ENCODE data around the gene LTB4R2. TPM values are rescaled to one million over a fixed set of nuclear protein-coding genes. Genes with fewer than 3 reads are reported as not detected.

Gene LTB4R2
- total RNA-seq, 1 donor from 2014 or later = 7.9 TPM

DNA sequence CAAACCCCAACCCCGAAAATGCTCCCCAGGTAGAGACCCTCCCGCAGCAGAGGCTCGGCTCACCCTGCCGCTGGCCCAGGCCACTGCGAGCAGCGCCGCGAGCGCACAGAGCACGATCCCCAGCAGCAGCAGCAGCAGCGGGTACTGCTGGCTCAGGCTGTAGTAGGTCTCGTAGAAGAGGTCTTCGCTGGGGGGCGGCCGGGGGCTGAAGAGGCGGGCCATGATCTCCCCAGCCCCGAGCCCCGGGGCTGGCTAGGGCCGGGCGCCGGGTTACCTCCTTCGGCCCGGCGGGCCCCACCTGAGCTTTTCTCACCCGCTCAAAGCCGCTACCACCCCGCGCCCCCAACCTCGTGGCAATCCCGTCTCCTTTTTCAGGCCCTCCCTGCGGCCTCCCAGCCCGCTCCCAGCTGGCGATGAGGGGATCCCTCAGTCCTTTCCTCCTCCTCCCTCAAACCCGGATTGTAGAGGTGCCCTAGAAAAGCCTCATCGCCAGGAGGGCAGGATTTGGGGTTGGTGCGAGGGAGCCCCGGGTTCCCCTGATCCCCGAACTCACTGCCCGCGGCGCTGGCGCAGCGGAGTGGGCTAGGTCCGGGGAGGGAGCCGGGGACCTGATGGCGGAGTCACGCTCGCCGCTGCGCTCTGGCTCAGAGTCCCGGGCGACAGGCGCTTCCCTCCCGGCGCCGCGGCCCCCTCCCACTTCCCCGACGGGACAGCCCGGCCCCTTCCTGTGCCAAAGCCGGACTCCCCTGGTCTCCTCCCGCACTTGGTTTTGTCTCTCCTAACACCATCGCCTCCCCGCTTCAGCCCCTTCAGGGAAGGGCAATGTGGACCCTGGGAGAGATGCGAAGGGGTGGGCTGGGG, 24.7 kb downstream of the LTB4R2 start, which contains the start of gene ADCY4:
Gene ADCY4, minus strand, starts transcription at position 641 of the 861 bp plus-strand sequence. Its CDS starts 419 bp downstream, at position 222.
- H3K4me1 Mint-ChIP-seq (ENCODE audit: low read depth) = peaks cover 28% of the 10 kb centered on the region
- no peak for DNase-seq (ENCODE audit: low spot score)

DNA sequence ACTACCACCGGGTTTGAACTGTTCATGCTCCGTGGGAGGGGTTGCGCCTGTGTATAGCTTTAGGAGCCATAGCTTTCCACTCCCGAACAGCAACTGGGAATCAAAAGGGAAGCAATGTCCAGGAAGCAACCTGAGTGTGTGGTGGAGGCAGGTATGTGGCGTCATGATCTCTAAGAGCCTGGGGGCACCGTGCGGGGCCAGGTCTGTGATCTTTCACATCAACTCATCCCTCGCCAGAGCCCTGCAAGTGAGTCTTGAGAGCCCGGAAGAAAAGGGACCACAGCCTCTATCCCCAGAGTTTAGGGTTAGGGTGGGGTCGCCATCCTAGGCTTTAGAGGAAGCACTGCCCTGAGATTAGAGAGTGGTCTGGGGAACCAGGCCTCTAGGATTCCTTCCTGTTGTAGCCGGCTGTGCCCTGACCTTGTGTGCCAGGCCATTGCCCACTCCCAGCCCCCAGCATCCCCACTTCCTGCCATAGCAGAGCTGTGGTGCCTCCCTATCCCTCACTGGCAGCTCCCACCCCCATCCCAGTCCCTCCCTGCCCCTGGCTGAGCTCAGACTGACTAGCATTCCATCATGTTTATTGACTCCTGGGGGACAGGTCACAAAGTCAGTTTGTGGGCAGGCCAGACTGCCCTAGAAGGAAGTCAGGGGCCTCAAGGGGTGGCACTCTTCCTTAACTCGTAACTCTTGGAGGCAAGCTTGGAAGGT, 25.7 kb downstream of the LTB4R2 start:
- Mint-ChIP-seq H3K36me3 (ENCODE audit: low read depth) (peaks cover 26% of the 10 kb centered on the region), H3K4me3 (ENCODE audit: low read depth) (no peak overlapping the region), H3K27me3 (ENCODE audit: low read depth) (peaks cover 22% of the 10 kb centered on the region), H3K4me1 (ENCODE audit: low read depth) (peaks cover 29% of the 10 kb centered on the region), H3K27ac (no peak overlapping the region), H3K9me3 (no peaks in the 10 kb centered on the region)
- no peak for DNase-seq (ENCODE audit: low spot score)
- intact Hi-C loops (cut with micrococcal nuclease) = loop anchor here (10.0 kb wide), 1 partner anchor 329 kb away; no protein-coding TSS in a partner anchor

More for the DNA sequence above, 24.7 kb downstream of the LTB4R2 start, which contains the start of gene ADCY4:
- H3K9me3 Mint-ChIP-seq = no peaks in the 10 kb centered on the region
- H3K27ac Mint-ChIP-seq = no peak within 1 kb of the TSS
- intact Hi-C loops (cut with micrococcal nuclease) = loop anchor here (10.0 kb wide), 1 partner anchor 330 kb away; no protein-coding TSS in a partner anchor
- H3K27me3 Mint-ChIP-seq (ENCODE audit: low read depth) = peaks cover 27% of the 10 kb centered on the region
- H3K36me3 Mint-ChIP-seq (ENCODE audit: low read depth) = peaks cover 26% of the 10 kb centered on the region
- H3K4me3 Mint-ChIP-seq (ENCODE audit: low read depth) = peak within 1 kb of the TSS; percentile 26

DNA sequence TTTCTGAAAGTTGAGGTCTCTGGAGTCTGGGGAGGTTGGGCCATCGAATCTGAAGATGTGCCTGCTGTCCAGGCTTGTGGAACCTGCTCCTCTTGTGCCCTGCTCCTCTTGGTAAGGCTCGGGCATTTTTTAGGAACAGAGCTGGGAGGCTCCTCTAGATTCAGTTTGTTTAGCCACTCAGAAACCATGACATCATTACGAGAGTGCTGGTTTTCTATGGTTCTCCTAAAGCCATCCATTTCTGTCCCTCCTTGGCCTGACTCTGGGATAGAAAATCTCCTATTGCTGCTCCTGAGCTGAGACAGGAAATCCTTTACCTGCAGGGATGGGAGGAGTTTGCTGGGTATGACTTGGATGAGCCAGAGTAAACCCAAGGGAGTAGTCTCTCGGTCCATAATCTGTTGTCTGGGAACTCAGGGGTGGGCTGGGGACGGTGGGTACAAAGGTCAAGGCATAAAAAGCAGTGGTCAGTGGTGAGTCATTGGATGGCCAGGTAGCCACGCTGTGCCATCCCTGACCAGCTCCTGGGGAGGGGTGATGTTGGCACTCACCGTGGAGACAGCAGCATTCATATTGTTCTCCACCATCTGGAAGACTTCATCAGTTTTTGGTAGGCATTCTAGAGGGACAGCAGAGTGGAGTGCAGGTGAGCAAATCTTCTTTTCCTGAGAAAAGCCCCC, 27.3 kb downstream of the LTB4R2 start:
- Mint-ChIP-seq H3K36me3 (ENCODE audit: low read depth) (peaks cover 26% of the 10 kb centered on the region), H3K27me3 (ENCODE audit: low read depth) (peaks cover 20% of the 10 kb centered on the region), H3K4me1 (ENCODE audit: low read depth) (peaks cover 26% of the 10 kb centered on the region), H3K9me3 (no peaks in the 10 kb centered on the region), H3K27ac (no peak overlapping the region), H3K4me3 (ENCODE audit: low read depth) (no peak overlapping the region)
- intact Hi-C loops (cut with micrococcal nuclease) = loop anchor here (10.0 kb wide), 1 partner anchor 328 kb away; no protein-coding TSS in a partner anchor
- DNase-seq (ENCODE audit: low spot score) = no peak

DNA sequence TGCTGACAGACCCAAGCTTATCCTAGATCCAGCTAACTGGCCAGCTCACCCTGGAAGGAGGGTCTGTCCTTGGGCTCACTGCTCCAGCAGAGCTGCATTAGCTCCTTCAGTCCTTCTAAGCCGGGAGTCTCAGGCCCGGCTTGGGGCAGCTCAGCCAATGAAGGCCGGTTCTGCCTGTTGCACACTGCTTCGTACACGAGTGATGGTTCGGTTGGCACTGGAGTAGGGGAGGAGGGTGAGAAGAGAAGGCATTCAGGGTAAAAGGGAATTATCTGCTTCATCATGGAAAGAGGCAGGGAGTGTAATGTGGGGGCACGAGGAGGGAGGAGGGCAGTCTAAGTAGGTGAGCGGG, 27.9 kb downstream of the LTB4R2 start:
- intact Hi-C loops (cut with micrococcal nuclease) = loop anchor here (10.0 kb wide), 1 partner anchor 327 kb away; no protein-coding TSS in a partner anchor
- no peak overlapping the region for H3K27ac Mint-ChIP-seq
- no peak for DNase-seq (ENCODE audit: low spot score)
- no peaks in the 10 kb centered on the region for H3K9me3 Mint-ChIP-seq
- H3K27me3 Mint-ChIP-seq (ENCODE audit: low read depth) = peaks cover 21% of the 10 kb centered on the region
- peaks cover 22% of the 10 kb centered on the region for H3K4me1 Mint-ChIP-seq (ENCODE audit: low read depth)
- peaks cover 26% of the 10 kb centered on the region for H3K36me3 Mint-ChIP-seq (ENCODE audit: low read depth)
- peak overlapping the region; percentile 87 for H3K4me3 Mint-ChIP-seq (ENCODE audit: low read depth)

DNA sequence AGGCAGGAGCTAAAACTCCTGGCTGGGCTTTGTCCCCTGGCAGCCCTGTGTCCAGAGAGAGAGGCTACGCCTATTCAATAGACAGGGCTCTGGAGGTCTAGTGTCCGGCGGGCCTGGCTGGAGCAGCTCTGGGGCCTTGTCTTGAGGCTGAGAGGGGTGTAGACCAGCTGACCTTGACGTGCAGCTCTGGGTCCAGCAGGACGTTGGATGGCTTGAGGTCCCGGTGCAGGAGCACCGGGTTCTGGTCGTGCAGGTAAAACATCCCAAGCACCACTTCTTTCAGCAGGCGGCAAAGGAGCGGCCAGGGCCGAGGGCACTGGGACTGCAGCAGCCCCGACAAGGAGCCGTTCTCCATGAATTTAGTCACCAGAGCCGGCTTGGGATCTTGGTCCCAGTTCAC, 28.9 kb downstream of the LTB4R2 start:
- H3K36me3 Mint-ChIP-seq (ENCODE audit: low read depth) = peaks cover 26% of the 10 kb centered on the region
- peaks cover 25% of the 10 kb centered on the region for H3K27me3 Mint-ChIP-seq (ENCODE audit: low read depth)
- H3K4me3 Mint-ChIP-seq (ENCODE audit: low read depth) = peak overlapping the region; percentile 87
- no peaks in the 10 kb centered on the region for H3K9me3 Mint-ChIP-seq
- no peak overlapping the region for H3K27ac Mint-ChIP-seq
- intact Hi-C loops (cut with micrococcal nuclease) = loop anchor here (10.0 kb wide), 1 partner anchor 326 kb away; no protein-coding TSS in a partner anchor
- DNase-seq (ENCODE audit: low spot score) = no peak
- H3K4me1 Mint-ChIP-seq (ENCODE audit: low read depth) = peaks cover 19% of the 10 kb centered on the region

DNA sequence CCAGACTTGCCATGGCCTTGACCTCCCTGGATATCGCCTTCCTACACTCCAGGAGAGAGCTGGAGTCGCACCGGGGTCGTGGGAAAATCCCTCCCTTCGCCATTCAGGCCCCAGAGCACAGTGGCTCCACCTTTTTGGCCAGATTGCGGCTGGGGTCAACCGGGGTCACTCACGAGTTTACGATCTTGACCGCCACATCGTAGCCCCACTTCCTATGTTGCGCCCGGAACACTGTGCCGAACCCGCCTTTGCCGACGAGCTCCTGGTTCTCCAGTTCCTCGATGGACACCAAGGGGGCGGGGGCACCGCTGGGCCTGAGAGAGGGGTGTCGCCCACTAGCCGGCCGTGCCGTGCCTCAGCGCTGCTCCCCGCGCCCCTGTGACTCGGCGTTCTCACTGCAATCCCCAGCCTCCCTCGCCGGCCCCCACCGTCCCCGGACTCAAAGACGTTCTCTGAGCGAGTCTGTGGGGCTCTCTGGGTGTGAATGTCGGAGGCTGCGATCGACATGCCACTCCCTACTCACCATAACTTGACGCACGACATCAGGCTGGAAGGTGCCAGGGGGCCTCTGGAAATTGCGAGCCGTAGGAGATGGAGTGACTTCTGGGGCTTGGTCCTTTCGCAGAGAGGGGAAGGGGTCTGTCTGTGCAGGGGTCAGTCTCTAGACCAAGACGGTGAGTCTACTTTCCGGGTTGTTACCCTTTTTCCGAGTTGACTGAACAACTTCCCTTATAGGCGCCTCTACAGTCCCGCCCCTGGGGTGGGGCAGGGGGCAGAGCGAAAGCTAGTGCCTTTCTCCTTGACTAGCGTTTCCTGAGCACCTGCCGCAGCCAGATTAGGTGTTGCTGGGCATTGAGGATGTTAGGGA, 29.6 kb downstream of the LTB4R2 start, which contains the start of gene RIPK3:
Gene RIPK3, minus strand, starts transcription at position 708 of the 868 bp plus-strand sequence. Its CDS starts 165 bp downstream, at position 543.
- Mint-ChIP-seq H3K27me3 (ENCODE audit: low read depth) (peaks cover 24% of the 10 kb centered on the region), H3K27ac (peak within 1 kb of the TSS; percentile 61), H3K36me3 (ENCODE audit: low read depth) (peaks cover 26% of the 10 kb centered on the region), H3K4me3 (ENCODE audit: low read depth) (peak within 1 kb of the TSS; percentile 87), H3K4me1 (ENCODE audit: low read depth) (peaks cover 16% of the 10 kb centered on the region), H3K9me3 (no peaks in the 10 kb centered on the region)
- peak; percentile 68 for DNase-seq (ENCODE audit: low spot score)
- intact Hi-C loops (cut with micrococcal nuclease) = loop anchor here (10.0 kb wide), 1 partner anchor 325 kb away; no protein-coding TSS in a partner anchor

DNA sequence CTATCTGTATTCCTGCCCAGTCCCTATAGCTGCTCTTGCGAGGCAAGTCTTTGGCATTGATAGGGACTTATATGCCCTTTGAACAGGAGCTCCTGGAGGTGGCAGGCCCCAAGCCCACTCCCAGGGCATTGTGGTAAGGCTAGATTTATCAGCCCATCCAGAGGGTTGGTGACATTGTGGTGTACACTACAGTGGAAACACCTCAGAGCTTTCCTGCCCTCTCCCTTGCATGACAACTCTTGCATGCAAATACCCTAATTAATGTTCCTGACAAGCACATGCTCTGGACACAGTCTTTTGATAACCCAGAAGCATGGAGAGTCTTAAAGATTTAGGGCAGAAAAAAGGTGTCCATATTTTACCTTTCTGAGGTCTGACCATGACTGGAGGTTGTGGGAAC, 30.7 kb downstream of the LTB4R2 start:
- Mint-ChIP-seq H3K27ac (no peak overlapping the region), H3K4me1 (ENCODE audit: low read depth) (peaks cover 13% of the 10 kb centered on the region), H3K4me3 (ENCODE audit: low read depth) (no peak overlapping the region), H3K36me3 (ENCODE audit: low read depth) (peaks cover 18% of the 10 kb centered on the region), H3K27me3 (ENCODE audit: low read depth) (peaks cover 19% of the 10 kb centered on the region), H3K9me3 (no peaks in the 10 kb centered on the region)
- DNase-seq (ENCODE audit: low spot score) = no peak
- intact Hi-C loops (cut with micrococcal nuclease) = no loop called here

DNA sequence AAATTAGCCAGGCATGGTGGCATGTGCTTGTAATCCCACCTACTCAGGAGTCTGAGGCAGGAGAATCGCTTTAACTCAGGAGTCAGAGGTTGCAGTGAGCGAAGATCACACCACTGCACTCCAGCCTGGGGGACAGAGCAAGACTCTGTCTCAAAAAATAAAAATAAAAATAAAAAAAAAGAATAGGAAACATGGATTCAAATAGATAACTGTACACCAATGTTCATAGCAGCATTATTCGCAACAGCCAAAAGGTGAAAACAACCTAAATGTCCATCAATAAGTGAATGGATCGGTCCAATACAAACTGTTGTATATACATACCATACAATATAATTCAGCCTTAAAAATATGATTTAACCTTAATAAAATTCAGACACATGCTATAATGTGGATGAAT, 32.9 kb downstream of the LTB4R2 start:
- Mint-ChIP-seq H3K36me3 (ENCODE audit: low read depth) (no peaks in the 10 kb centered on the region), H3K4me3 (ENCODE audit: low read depth) (no peak overlapping the region), H3K27me3 (ENCODE audit: low read depth) (peaks cover 27% of the 10 kb centered on the region), H3K9me3 (no peaks in the 10 kb centered on the region), H3K27ac (no peak overlapping the region), H3K4me1 (ENCODE audit: low read depth) (peaks cover 13% of the 10 kb centered on the region)
- DNase-seq (ENCODE audit: low spot score) = no peak
- intact Hi-C loops (cut with micrococcal nuclease) = no loop called here

DNA sequence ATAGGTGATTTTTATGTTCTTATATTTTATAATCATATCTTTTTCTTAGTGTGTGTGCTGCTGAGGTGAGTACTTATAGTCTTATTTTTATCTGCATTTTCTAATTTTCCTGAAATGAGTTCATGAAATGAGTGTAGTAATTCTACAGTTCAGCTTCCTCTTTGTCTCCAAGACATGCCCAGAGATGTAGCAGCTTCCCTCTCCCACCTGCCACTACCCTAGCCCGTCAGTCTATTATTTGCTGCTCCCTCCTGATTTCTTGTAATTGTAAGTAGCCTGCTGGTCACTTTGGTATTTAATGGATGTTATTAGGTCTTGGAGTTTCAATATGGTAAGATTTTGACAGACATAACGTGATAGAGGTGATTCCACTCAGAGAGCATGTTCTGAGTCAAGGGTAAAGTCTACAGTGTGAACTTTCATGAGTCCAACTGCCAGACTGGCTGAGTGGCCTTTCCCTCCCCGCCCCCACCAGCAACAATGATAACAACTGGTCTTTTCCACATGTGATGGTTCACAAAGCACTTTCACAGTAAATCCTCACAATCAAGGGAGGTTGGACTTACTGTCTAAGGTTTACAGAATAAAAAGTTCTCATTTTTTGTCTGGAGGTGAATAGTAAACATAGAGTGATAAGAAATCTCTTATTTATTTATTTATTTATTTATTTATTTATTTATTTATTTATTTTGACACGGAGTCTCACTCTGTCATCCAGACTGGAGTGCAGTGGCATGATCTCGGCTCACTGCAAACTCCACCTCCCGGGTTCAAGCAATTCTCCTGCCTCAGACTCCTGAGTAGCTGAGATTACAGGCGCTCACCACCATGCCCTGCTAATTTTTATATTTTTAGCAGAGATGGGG, 34.1 kb downstream of the LTB4R2 start:
- no peaks in the 10 kb centered on the region for H3K9me3 Mint-ChIP-seq
- no peak overlapping the region for H3K27ac Mint-ChIP-seq
- H3K36me3 Mint-ChIP-seq (ENCODE audit: low read depth) = no peaks in the 10 kb centered on the region
- peaks cover 32% of the 10 kb centered on the region for H3K27me3 Mint-ChIP-seq (ENCODE audit: low read depth)
- intact Hi-C loops (cut with micrococcal nuclease) = no loop called here
- no peak for DNase-seq (ENCODE audit: low spot score)
- H3K4me1 Mint-ChIP-seq (ENCODE audit: low read depth) = peaks cover 6% of the 10 kb centered on the region
- no peak overlapping the region for H3K4me3 Mint-ChIP-seq (ENCODE audit: low read depth)

DNA sequence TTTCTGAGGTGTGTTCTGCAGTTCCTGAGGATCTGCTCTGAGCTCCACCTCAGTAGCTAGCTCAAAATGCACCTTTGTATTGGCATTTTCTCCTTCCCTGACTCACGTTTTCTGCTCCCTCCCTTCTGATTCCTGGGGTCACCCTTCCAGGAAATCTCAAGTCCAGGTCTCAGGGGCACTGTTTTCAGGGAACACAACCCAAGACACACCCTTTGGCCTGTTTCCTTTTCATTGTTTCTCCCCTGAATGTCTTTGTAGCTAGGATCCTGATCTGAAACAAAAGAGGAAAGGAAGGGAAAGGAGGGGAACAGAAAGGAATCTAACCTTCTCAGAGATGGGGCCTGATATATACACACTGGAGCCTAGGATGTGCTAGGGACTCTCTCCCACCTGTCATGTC, 37.2 kb downstream of the LTB4R2 start:
- Mint-ChIP-seq H3K4me1 (ENCODE audit: low read depth) (no peaks in the 10 kb centered on the region), H3K9me3 (no peaks in the 10 kb centered on the region), H3K27me3 (ENCODE audit: low read depth) (peaks cover 55% of the 10 kb centered on the region), H3K36me3 (ENCODE audit: low read depth) (no peaks in the 10 kb centered on the region), H3K4me3 (ENCODE audit: low read depth) (no peak overlapping the region), H3K27ac (no peak overlapping the region)
- intact Hi-C loops (cut with micrococcal nuclease) = no loop called here
- no peak for DNase-seq (ENCODE audit: low spot score)

DNA sequence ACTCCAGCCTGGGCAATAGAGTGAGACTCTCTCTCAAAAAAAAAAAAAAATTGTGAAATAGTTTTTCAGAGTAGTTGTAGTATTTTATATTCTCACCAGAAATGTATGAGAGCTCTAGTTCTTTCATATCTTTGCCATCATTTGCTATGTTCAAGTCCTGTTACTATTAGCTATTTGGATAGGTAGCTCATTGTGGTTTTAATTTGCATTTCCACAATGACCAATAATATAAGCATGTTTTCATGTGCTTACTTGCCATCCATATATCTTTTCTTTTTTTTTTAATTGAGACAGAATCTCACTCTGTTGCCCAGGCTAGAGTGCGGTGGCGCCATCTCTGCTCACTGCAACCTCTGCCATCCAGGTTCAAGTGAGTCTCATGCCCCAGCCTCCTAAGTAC, 38.2 kb downstream of the LTB4R2 start:
- no peaks in the 10 kb centered on the region for H3K9me3 Mint-ChIP-seq
- DNase-seq (ENCODE audit: low spot score) = no peak
- intact Hi-C loops (cut with micrococcal nuclease) = no loop called here
- H3K4me3 Mint-ChIP-seq (ENCODE audit: low read depth) = no peak overlapping the region
- peaks cover 56% of the 10 kb centered on the region for H3K27me3 Mint-ChIP-seq (ENCODE audit: low read depth)
- H3K4me1 Mint-ChIP-seq (ENCODE audit: low read depth) = no peaks in the 10 kb centered on the region
- H3K36me3 Mint-ChIP-seq (ENCODE audit: low read depth) = no peaks in the 10 kb centered on the region
- H3K27ac Mint-ChIP-seq = no peak overlapping the region

Measured in activated T-helper 2 cell treated with anti-CD3 and anti-CD28 coated beads, Interferon-gamma antibody, Interleukin-2, Interleukin-4, amounts not matched to agents 10 μg/mL and 5 μg/mL and 100 μg/mL, durations not matched to agents 14 hours and 24 hours and 36 hours (primary cell).